AG09319 (cell line): Measurements from ENCODE around the gene EEF2KMT.

Experiments used
- DNase-seq: peaks from one replicate; pipeline ENCODE4 v3.0.0-alpha.2; 2010; ENCODE audit warnings: low read depth; ENCODE audit errors: extremely low read depth
- TF ChIP-seq, protein P1 (sequence below): IDR thresholded peaks from 2 replicates; pipeline ENCODE4 v1.5.1; 2011; ENCODE audit warnings: low read depth, mild to moderate bottlenecking, inconsistent platforms, low read length, moderate library complexity

The EEF2KMT gene

GRCh38 chr16:5071341-5071680, 26.3 kb downstream of the EEF2KMT start:
- DNase-seq, result no peak
- TF ChIP-seq, protein P1, sequence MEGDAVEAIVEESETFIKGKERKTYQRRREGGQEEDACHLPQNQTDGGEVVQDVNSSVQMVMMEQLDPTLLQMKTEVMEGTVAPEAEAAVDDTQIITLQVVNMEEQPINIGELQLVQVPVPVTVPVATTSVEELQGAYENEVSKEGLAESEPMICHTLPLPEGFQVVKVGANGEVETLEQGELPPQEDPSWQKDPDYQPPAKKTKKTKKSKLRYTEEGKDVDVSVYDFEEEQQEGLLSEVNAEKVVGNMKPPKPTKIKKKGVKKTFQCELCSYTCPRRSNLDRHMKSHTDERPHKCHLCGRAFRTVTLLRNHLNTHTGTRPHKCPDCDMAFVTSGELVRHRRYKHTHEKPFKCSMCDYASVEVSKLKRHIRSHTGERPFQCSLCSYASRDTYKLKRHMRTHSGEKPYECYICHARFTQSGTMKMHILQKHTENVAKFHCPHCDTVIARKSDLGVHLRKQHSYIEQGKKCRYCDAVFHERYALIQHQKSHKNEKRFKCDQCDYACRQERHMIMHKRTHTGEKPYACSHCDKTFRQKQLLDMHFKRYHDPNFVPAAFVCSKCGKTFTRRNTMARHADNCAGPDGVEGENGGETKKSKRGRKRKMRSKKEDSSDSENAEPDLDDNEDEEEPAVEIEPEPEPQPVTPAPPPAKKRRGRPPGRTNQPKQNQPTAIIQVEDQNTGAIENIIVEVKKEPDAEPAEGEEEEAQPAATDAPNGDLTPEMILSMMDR, result no peak

GRCh38 chr16:5070431-5071186, 27.0 kb downstream of the EEF2KMT start:
- no peak for DNase-seq
- TF ChIP-seq, protein P1, result no peak

- TF ChIP-seq, protein P1, result no peak
Measured at GRCh38 chr16:5069854-5070253, 27.7 kb downstream of the EEF2KMT start.

DNA sequence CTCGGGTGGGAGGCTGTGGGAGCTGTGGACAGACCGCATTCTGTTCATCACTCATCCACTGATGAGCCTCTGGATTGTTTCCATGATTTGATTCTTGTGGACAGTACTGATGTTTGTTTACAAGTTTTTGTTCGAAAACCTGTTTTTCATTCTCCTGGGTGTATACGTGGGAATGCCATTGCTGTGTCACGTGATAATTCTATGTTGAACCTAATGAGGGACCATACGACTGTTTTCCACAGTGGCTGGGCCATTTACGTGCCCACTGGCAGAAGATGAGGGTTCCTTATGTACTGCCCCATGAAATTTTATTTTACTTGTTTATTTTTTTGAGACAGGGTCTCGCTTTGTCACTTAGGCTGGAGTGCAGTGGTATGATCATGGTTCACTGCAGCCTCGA, 28.5 kb downstream of the EEF2KMT start:
- TF ChIP-seq, protein P1, result no peak

More at GRCh38 chr16:5069854-5070253, 27.7 kb downstream of the EEF2KMT start:
- DNase-seq, result no peak

GRCh38 chr16:5066511-5066910, 31.1 kb downstream of the EEF2KMT start:
- no peak for DNase-seq
- TF ChIP-seq, protein P1, result no peak

More for the DNA sequence above, 28.5 kb downstream of the EEF2KMT start:
- no peak for DNase-seq

GRCh38 chr16:5065813-5066212, 31.8 kb downstream of the EEF2KMT start, which contains the start of gene C16orf89:
TSS of gene C16orf89 (minus strand) at chr16:5065956. CDS start at chr16:5065908, 48 bp downstream.
- DNase-seq, result no peak

GRCh38 chr16:5065326-5065725, 32.3 kb downstream of the EEF2KMT start:
- TF ChIP-seq, protein P1, result no peak
- no peak for DNase-seq

More at GRCh38 chr16:5065813-5066212, 31.8 kb downstream of the EEF2KMT start, which contains the start of gene C16orf89:
- TF ChIP-seq, protein P1, result no peak
